Spinal cord (tissue), 10 donors: Measurements from ENCODE around the gene NFIA. TPM values are rescaled to one million over a fixed set of nuclear protein-coding genes. Genes with fewer than 3 reads are reported as not detected.
A peak's percentile ranks its signal among the peaks of the same experiment; 100 is the strongest.

ENCODE experiments used
- DNase-seq, 6 donors: peaks; one replicate each; pipeline versions ENCODE4 v3.0.0 to v3.0.0-alpha.2; 2013 to 2015; ENCODE audit warnings: low spot score in 6 of 6, low read depth in 4 of 6
- H3K27ac ChIP-seq: one replicate; pipeline ENCODE4 v1.5.1; 2013; ENCODE audit warnings: low read depth, low read length, control low read depth
- H3K27me3 ChIP-seq: one replicate; pipeline ENCODE4 v1.6.1; 2013; ENCODE audit warnings: low read length; ENCODE audit not compliant: control insufficient read depth, insufficient read depth
- H3K36me3 ChIP-seq: one replicate; pipeline ENCODE4 v1.6.1; 2013; ENCODE audit warnings: low read length; ENCODE audit not compliant: control insufficient read depth, insufficient read depth
- H3K4me1 ChIP-seq: one replicate; pipeline ENCODE4 v1.6.1; 2013; ENCODE audit warnings: low read length; ENCODE audit not compliant: control insufficient read depth, insufficient read depth
- H3K4me3 ChIP-seq: one replicate; pipeline ENCODE4 v1.5.1; 2013; ENCODE audit warnings: low read depth, low read length, control low read depth
- H3K9me3 ChIP-seq: one replicate; pipeline ENCODE4 v1.6.1; 2013; ENCODE audit warnings: low read length; ENCODE audit not compliant: control insufficient read depth, insufficient read depth
- WGBS: methylation state at CpG from one replicate; pipeline ENCODE4 v1.1.5; 2013; ENCODE audit warnings: missing lambda C conversion rate; ENCODE audit not compliant: insufficient coverage; 5-methylcytosine and 5-hydroxymethylcytosine counted together
- polyA plus RNA-seq, 2 donors: library from polyadenylated mRNA; unstranded; fragments of 120-200 nt; gene quantifications; one replicate each; pipeline ENCODE4 v1.2.1, GENCODE V29; 2013; ENCODE audit not compliant: insufficient read length in 2 of 2
- total RNA-seq, 2 donors: library from RNA; depleted of rRNA in 1 of 2; stranded (reverse); fragments of 120-200 nt in 1 of 2; fragments of >200 nt in 1 of 2; gene quantifications; one replicate each; pipeline versions ENCODE4 v1.2.3 to v1.2.4, GENCODE V29; 2013 to 2014
- donor health status: healthy.

Gene NFIA
- total and polyA plus RNA-seq, 4 donors: 36.1 to 77.2 (median 62.5) TPM

- H3K9me3 ChIP-seq: no peaks in the 10 kb centered on the region
- no peak for DNase-seq
- H3K36me3 ChIP-seq: no peaks in the 10 kb centered on the region
- H3K27me3 ChIP-seq: no peaks in the 10 kb centered on the region
- WGBS: no CpG with 5 or more reads among the region's 3 CpGs
- peaks cover 8% of the 10 kb centered on the region for H3K4me1 ChIP-seq
- H3K4me3 ChIP-seq: no peak overlapping the region
- H3K27ac ChIP-seq: no peak overlapping the region
Observed at GRCh38 chr1:61098333-61098732, 16.0 kb downstream of the NFIA start.

- no peak overlapping the region for H3K4me3 ChIP-seq
- H3K9me3 ChIP-seq: no peaks in the 10 kb centered on the region
- no peaks in the 10 kb centered on the region for H3K27me3 ChIP-seq
- no peak overlapping the region for H3K27ac ChIP-seq
- H3K36me3 ChIP-seq: no peaks in the 10 kb centered on the region
- no peak for DNase-seq
- no CpG with 5 or more reads among the region's 4 CpGs for WGBS
- peaks cover 8% of the 10 kb centered on the region for H3K4me1 ChIP-seq
Observed at GRCh38 chr1:61098906-61099437, 16.6 kb downstream of the NFIA start.

GRCh38 chr1:61100578-61100977 lies 18.2 kb downstream of the NFIA start:
- peaks cover 8% of the 10 kb centered on the region for H3K4me1 ChIP-seq
- WGBS: no CpG with 5 or more reads among the region's 2 CpGs

GRCh38 chr1:61101536-61101935 lies 19.2 kb downstream of the NFIA start:
- peak in 1 of 6 donors; percentile 75 for DNase-seq
- Histone ChIP-seq H3K27me3 (no peaks in the 10 kb centered on the region), H3K9me3 (no peaks in the 10 kb centered on the region), H3K36me3 (no peaks in the 10 kb centered on the region), H3K27ac (peak overlapping the region; percentile 11), H3K4me1 (peaks cover 5% of the 10 kb centered on the region), H3K4me3 (no peak overlapping the region)
- WGBS: no CpG with 5 or more reads among the region's 5 CpGs

More at GRCh38 chr1:61100578-61100977, 18.2 kb downstream of the NFIA start:
- Histone ChIP-seq H3K36me3 (no peaks in the 10 kb centered on the region), H3K27ac (no peak overlapping the region), H3K4me3 (no peak overlapping the region), H3K27me3 (no peaks in the 10 kb centered on the region), H3K9me3 (no peaks in the 10 kb centered on the region)
- DNase-seq: no peak

GRCh38 chr1:61102041-61102440 lies 19.7 kb downstream of the NFIA start:
- no peaks in the 10 kb centered on the region for H3K36me3 ChIP-seq
- DNase-seq: no peak
- H3K4me1 ChIP-seq: peaks cover 5% of the 10 kb centered on the region
- peak overlapping the region; percentile 3 for H3K27ac ChIP-seq
- no CpG with 5 or more reads among the region's 1 CpG for WGBS
- H3K9me3 ChIP-seq: no peaks in the 10 kb centered on the region
- no peaks in the 10 kb centered on the region for H3K27me3 ChIP-seq
- no peak overlapping the region for H3K4me3 ChIP-seq

GRCh38 chr1:61102621-61103020 lies 20.3 kb downstream of the NFIA start:
- no peak overlapping the region for H3K4me3 ChIP-seq
- no peak for DNase-seq
- H3K36me3 ChIP-seq: no peaks in the 10 kb centered on the region
- WGBS: no CpG with 5 or more reads among the region's 2 CpGs
- H3K27me3 ChIP-seq: no peaks in the 10 kb centered on the region
- no peak overlapping the region for H3K27ac ChIP-seq
- H3K9me3 ChIP-seq: no peaks in the 10 kb centered on the region
- peaks cover 5% of the 10 kb centered on the region for H3K4me1 ChIP-seq

- DNase-seq: no peak
- Histone ChIP-seq H3K4me1 (peaks cover 5% of the 10 kb centered on the region), H3K9me3 (peaks cover 4% of the 10 kb centered on the region), H3K4me3 (no peak overlapping the region), H3K36me3 (no peaks in the 10 kb centered on the region), H3K27ac (no peak overlapping the region), H3K27me3 (no peaks in the 10 kb centered on the region)
- no CpG with 5 or more reads among the region's 3 CpGs for WGBS
Observed at GRCh38 chr1:61104220-61104671, 21.9 kb downstream of the NFIA start.

- Histone ChIP-seq H3K36me3 (no peaks in the 10 kb centered on the region), H3K4me1 (no peaks in the 10 kb centered on the region), H3K27me3 (no peaks in the 10 kb centered on the region), H3K4me3 (no peak overlapping the region), H3K27ac (no peak overlapping the region), H3K9me3 (peaks cover 4% of the 10 kb centered on the region)
- DNase-seq: no peak
- WGBS: no CpG with 5 or more reads among the region's 1 CpG
Observed at GRCh38 chr1:61107638-61108037, 25.3 kb downstream of the NFIA start.

- H3K27me3 ChIP-seq: no peaks in the 10 kb centered on the region
- H3K9me3 ChIP-seq: peaks cover 4% of the 10 kb centered on the region
- no peak overlapping the region for H3K27ac ChIP-seq
- no peaks in the 10 kb centered on the region for H3K36me3 ChIP-seq
- WGBS: no CpG with 5 or more reads among the region's 1 CpG
- peak in 1 of 6 donors; percentile 65 for DNase-seq
- H3K4me1 ChIP-seq: no peaks in the 10 kb centered on the region
- no peak overlapping the region for H3K4me3 ChIP-seq
Observed at GRCh38 chr1:61109158-61109557, 26.8 kb downstream of the NFIA start.

GRCh38 chr1:61109910-61110309 lies 27.5 kb downstream of the NFIA start:
- peaks cover 4% of the 10 kb centered on the region for H3K9me3 ChIP-seq
- no peak overlapping the region for H3K27ac ChIP-seq
- no peaks in the 10 kb centered on the region for H3K27me3 ChIP-seq
- DNase-seq: peak in 1 of 6 donors; percentile 72
- H3K36me3 ChIP-seq: no peaks in the 10 kb centered on the region
- no peak overlapping the region for H3K4me3 ChIP-seq
- H3K4me1 ChIP-seq: no peaks in the 10 kb centered on the region
